GM19372 (cell line): ENCODE data around the gene C1orf232.

Source experiments
- ATAC-seq: cut with Tn5 transposase; IDR thresholded peaks from one replicate; pipeline ENCODE4 v1.9.1; 2021; ENCODE audit warnings: mild to moderate bottlenecking, low read depth, moderate library complexity; ENCODE audit not compliant: unreplicated experiment

The C1orf232 gene

GRCh38 chr1:26168410-26169197 is at the start of gene C1orf232:
Gene C1orf232 (minus strand): TSS chr1:26168963. CDS start chr1:26168499, 464 bp downstream.
- ATAC-seq = no peak

- ATAC-seq = no peak
Measured at GRCh38 chr1:26215246-26215645, 46.5 kb upstream of the C1orf232 start.

- no peak for ATAC-seq
Measured at GRCh38 chr1:26213335-26213905, 44.7 kb upstream of the C1orf232 start.

- no peak for ATAC-seq
Measured at GRCh38 chr1:26212726-26213125, 44.0 kb upstream of the C1orf232 start.

DNA sequence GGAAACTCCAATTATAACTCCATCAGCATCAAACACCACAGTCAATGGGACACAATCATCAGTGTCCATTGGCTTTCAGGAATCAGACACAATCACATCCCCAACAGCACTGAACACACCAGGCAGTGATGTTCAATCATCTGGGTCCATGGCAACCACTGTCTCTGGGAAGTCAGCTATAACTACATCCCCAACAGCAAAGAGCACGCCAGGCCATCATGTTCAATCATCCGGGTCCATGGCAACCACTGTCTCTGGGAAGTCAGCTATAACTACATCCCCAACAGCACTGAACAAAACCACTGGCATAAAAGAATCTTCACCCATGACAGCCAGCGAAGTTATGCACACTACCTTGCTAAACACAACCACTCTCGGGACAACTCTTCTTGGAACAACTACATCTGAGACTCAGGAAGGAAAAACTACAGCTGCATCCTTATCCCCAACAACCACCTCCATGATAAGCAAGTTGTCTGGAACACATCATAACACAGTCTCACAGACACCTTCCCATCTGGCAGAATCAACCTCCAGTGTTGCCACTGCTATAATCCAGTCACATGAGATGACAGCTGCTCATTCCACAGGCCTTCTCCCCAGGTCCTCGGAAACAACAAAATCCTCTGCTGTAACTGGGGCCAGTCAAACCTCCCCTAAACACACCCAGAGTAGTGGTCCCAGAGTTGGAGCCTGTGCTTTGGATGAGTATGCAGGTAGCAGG is 41.5 kb upstream of the C1orf232 start:
- no peak for ATAC-seq

DNA sequence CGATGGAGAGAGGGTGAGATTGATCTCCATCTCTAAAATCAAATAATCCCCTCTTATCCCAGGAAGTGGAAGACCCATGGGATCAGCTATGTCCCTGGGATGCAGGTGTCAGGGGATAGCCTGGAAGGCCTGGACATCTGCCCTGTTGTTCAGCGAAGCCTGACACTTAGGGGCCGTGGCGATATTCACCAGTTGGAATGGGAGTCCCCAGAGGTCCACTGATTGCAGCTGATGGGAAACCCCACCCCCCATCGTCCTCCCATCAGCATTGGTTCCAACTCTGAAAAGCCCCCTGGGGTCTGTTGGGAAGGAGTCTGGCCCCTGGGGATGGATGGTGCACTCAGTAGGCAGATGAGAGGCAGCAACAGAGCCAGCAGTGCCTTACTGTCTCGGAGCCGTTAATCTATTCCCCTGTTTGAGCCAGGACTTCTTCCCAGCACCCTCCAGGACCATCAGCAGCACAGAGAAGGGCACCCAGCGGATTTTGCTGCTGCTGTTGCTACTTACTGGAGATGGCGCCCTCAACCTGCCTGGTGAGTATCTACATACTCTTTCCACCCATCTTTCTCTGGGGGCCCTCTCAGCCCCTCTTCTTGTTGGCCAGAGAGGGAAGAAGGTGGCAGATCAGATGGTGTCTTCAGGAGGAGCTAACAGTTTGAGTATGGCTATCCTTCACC is 35.0 kb upstream of the C1orf232 start:
- ATAC-seq = no peak

DNA sequence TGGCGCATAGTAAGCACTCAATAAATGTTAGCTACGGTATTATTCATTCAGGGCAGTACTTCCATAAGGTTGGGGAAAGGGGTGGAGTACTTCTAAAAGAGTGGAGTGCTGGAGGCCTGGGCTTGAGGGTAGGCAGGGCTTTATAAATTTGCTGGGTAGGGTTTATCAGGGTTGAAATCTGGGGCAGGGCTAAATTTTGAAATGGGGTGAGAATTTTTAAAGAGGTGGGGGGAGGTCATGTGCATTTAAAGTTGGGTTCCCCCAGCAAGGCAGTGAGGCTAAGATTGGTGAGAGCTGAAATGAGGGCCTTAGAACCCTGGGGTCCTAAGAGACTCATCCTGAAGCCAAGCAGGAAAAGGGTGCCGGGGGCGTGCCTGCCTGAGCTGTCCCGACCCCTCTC is 31.6 kb upstream of the C1orf232 start:
- no peak for ATAC-seq

GRCh38 chr1:26197813-26198212 is 29.1 kb upstream of the C1orf232 start:
- ATAC-seq = no peak

DNA sequence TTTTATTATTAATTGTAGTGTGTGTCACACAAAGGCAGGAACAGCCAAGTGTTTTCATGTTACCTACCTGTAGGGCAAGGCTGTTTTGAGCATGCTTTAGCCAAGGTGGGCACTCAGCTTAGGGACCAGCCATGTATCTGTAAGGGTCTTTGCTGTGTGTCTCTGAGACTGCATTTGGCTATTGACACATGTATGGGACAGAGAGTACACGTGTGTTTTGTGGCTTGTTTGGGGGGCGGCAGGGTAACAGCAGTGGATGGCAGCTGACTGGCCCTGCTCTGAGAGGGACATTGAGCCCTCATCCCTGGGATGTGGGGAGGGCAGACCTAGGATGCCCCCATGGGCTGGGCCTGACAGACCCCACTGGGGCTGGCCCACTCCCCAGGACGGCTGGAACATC is 28.5 kb upstream of the C1orf232 start:
- no peak for ATAC-seq

- ATAC-seq = no peak
Measured at GRCh38 chr1:26195805-26196204, 27.0 kb upstream of the C1orf232 start.

DNA sequence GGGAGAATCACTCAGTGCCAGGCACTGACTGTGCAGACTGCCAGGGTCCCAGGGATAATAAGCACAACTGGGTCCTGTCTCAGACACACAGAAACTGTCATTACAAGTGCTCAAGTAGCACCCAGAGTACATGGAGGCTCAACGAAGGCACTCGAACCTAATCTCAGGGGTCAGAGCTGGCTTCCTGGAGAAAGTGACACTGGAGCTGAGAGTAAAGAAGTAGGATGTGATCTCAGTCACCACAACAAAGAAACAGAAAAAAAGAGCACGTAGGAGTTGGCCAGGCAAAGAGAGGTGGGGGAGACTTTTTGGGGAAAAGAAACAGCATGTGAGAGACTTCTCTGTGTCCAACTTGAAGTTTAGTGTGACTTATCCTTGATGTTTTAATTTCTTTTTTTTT is 23.0 kb upstream of the C1orf232 start:
- no peak for ATAC-seq

- no peak for ATAC-seq
Measured at GRCh38 chr1:26190373-26190987, 21.7 kb upstream of the C1orf232 start, which contains the start of gene CATSPER4. Gene CATSPER4 (plus strand): TSS chr1:26190602. CDS start chr1:26190628, 26 bp downstream.

GRCh38 chr1:26189751-26190275 is 21.1 kb upstream of the C1orf232 start:
- no peak for ATAC-seq

GRCh38 chr1:26189331-26189730 is 20.6 kb upstream of the C1orf232 start:
- no peak for ATAC-seq

- ATAC-seq = no peak
Measured at GRCh38 chr1:26188477-26188876, 19.7 kb upstream of the C1orf232 start.

GRCh38 chr1:26187882-26188281 is 19.1 kb upstream of the C1orf232 start:
- ATAC-seq = no peak

GRCh38 chr1:26184883-26185282 is 16.1 kb upstream of the C1orf232 start:
- no peak for ATAC-seq

GRCh38 chr1:26184086-26184485 is 15.3 kb upstream of the C1orf232 start:
- ATAC-seq = no peak

DNA sequence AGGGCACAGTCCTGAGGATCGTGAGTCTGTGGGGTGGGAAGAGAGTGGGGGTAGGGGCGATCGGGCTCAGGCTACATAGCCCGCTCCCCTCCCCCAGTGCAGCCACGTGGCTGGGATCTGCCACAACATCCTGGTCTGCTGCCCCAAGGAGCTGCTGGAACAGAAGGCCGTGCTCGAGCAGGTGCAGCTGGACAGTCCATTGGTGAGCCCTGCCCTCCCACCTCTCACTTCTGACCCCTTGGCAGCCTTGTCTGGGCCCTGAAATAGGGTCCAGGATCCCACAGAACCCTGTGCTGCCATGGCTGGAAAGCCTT is 13.6 kb upstream of the C1orf232 start:
- ATAC-seq = no peak

GRCh38 chr1:26181586-26182382 is 13.0 kb upstream of the C1orf232 start:
- ATAC-seq = no peak
